Cardiac muscle cell (in vitro differentiated cells and primary cell): ENCODE results near the gene PDZRN3. TPM values are rescaled to one million over a fixed set of nuclear protein-coding genes. Genes with fewer than 3 reads are reported as not detected.

Experiments
- DNase-seq, 2 donors: peaks; one replicate each; pipeline versions ENCODE4 v3.0.0 to v3.0.0-alpha.2; 2010 to 2017; ENCODE audit warnings: low read depth in 1 of 2, low spot score in 1 of 2
- H3K27ac ChIP-seq: fragments of 200-600 bp; sonication (generic); 2 replicates; pipeline ENCODE4 v1.5.1; 2016
- H3K27me3 ChIP-seq: fragments of 200-600 bp; sonication (generic); 2 replicates; pipeline ENCODE4 v1.6.0; 2016; ENCODE audit warnings: control low read depth
- H3K36me3 ChIP-seq: fragments of 200-600 bp; sonication (generic); 2 replicates; pipeline ENCODE4 v1.5.1; 2016; ENCODE audit warnings: control low read depth
- H3K4me1 ChIP-seq: fragments of 200-600 bp; sonication (generic); 2 replicates; pipeline ENCODE4 v1.8.1; 2017; ENCODE audit warnings: low read depth, mild to moderate bottlenecking, mixed run types
- H3K4me3 ChIP-seq: fragments of 200-600 bp; sonication (generic); 2 replicates; pipeline ENCODE4 v1.5.1; 2016; ENCODE audit warnings: mild to moderate bottlenecking
- H3K9me3 ChIP-seq: fragments of 200-600 bp; sonication (generic); 2 replicates; pipeline ENCODE4 v1.5.1; 2017; ENCODE audit warnings: low read depth, mild to moderate bottlenecking, control low read depth
- CTCF ChIP-seq: IDR thresholded peaks from 2 replicates; pipeline ENCODE4 v1.5.1; 2012; ENCODE audit warnings: low read depth, mild to moderate bottlenecking, low read length
- polyA plus RNA-seq: library from polyadenylated mRNA; unstranded; fragments of >200 nt; fragmentation: Nextera tagmentation; extraction: Ambion mirVana; gene quantifications from 2 replicates; pipeline ENCODE4 v1.2.1, GENCODE V29; 2016
- total RNA-seq: library from RNA; depleted of rRNA; stranded (reverse); fragments of >200 nt; gene quantifications from 2 replicates; pipeline ENCODE4 v1.2.3, GENCODE V29; 2016

The PDZRN3 gene
- total and polyA plus RNA-seq, 2 experiments from 2014 or later: 63.9 to 94.7 TPM

- peak in 1 of 2 donors; percentile 6 for DNase-seq
- H3K27me3 ChIP-seq: no peaks in the 10 kb centered on the region
- no peak overlapping the region for H3K27ac ChIP-seq
- H3K4me3 ChIP-seq: no peak overlapping the region
- no peak for TF ChIP-seq CTCF
- no peaks in the 10 kb centered on the region for H3K4me1 ChIP-seq
- H3K9me3 ChIP-seq: no peaks in the 10 kb centered on the region
- H3K36me3 ChIP-seq: peaks cover 15% of the 10 kb centered on the region
These were observed 245.3 kb downstream of the PDZRN3 start for GRCh38 chr3:73379465-73379864.

DNA sequence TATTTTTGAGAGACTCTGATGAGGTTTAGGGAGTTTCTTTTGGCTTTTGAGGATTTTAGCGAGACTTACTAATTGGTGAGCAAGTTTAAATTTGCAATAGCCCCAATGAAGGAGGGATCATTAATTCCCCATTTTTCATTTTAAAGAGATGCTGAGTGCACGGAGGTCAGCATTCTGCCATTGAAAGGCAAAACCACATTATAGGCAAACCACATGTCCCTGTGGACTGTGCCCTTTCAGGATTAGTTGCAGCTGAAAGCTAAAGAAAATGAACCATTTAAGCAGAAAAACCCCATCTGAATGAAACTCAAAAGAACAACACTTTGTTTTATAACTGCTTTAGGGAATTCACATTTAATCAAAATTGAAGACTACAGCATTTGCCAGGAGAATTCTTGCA, 246.5 kb downstream of the PDZRN3 start:
- H3K4me3 ChIP-seq: no peak overlapping the region
- DNase-seq: no peak
- no peaks in the 10 kb centered on the region for H3K9me3 ChIP-seq
- no peaks in the 10 kb centered on the region for H3K4me1 ChIP-seq
- H3K36me3 ChIP-seq: peaks cover 8% of the 10 kb centered on the region
- no peak overlapping the region for H3K27ac ChIP-seq
- H3K27me3 ChIP-seq: no peaks in the 10 kb centered on the region
- TF ChIP-seq CTCF: no peak

DNA sequence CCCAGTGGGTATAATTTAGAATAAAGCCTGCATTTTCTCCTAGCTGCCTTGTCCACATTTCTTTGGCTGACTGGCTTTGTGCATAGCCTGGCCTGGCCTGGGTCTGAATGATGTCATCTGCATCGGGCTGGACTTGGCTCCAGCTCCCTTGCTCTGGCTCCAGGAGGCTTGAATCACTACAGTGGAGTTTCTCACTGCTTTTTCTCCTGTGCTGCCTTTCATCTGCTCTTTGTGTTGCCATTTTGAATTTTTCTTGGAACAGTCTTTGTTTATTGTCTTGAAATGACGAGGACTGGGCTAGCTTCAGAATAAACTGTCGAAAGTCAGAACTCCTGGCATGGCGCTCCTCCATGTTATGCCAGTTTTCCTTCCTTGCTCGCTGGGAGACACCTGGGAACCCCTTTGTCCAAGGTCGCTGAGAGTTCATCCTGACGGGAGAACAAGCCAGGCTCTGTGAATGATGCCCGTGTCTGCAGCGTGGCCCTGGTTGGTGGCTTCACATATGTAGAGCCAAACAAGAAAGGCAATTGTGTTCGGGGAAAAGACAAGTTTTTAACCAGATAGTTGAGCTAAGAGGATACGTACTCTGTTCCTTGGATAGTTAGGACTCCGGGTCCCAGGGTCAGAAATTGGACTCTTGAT, 258.9 kb downstream of the PDZRN3 start:
- no peaks in the 10 kb centered on the region for H3K9me3 ChIP-seq
- no peak overlapping the region for H3K4me3 ChIP-seq
- no peaks in the 10 kb centered on the region for H3K4me1 ChIP-seq
- no peak overlapping the region for H3K27ac ChIP-seq
- no peaks in the 10 kb centered on the region for H3K27me3 ChIP-seq
- DNase-seq: peak in 1 of 2 donors; percentile 78
- no peak for TF ChIP-seq CTCF
- no peaks in the 10 kb centered on the region for H3K36me3 ChIP-seq

GRCh38 chr3:73364517-73364916, 260.2 kb downstream of the PDZRN3 start:
- H3K4me3 ChIP-seq: no peak overlapping the region
- no peaks in the 10 kb centered on the region for H3K36me3 ChIP-seq
- DNase-seq: no peak
- H3K9me3 ChIP-seq: no peaks in the 10 kb centered on the region
- TF ChIP-seq CTCF: no peak
- no peak overlapping the region for H3K27ac ChIP-seq
- H3K27me3 ChIP-seq: no peaks in the 10 kb centered on the region
- no peaks in the 10 kb centered on the region for H3K4me1 ChIP-seq

DNA sequence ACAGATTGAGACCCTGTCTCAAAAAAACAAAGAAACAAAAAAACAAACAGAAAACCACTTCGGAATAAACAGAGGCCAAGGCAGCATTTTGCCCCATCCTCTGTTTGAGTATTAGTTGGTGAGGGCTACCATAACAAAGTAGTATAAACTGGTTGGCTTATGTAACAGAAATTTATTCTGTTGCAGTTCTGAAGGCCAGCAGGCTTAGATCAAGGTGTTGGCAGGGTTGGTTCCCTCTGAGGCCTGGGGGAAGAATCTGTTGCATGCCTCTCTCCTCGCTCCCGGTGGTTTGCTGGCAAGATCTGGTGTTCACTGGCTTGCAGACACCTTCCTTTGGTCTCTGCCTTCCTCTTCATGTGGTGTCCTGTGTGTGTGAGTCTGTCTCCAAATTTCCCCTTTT, 261.6 kb downstream of the PDZRN3 start:
- Histone ChIP-seq H3K27ac (no peak overlapping the region), H3K36me3 (no peaks in the 10 kb centered on the region), H3K4me1 (no peaks in the 10 kb centered on the region), H3K4me3 (no peak overlapping the region), H3K27me3 (no peaks in the 10 kb centered on the region), H3K9me3 (no peaks in the 10 kb centered on the region)
- DNase-seq: no peak
- TF ChIP-seq CTCF: no peak
